ENCODE measurements around the gene DIP2C. TPM values are rescaled to one million over a fixed set of nuclear protein-coding genes. Genes with fewer than 3 reads are reported as not detected.
"Not testable (repeated sequence)": the region's sequence is repeated elsewhere in the genome, so short reads cannot be mapped to it uniquely, and the experiment has no call there.

The DIP2C gene
- total RNA-seq, 1 experiment from 2014 or later, result 11.0 TPM

GRCh38 chr10:597976-598375, 91.5 kb downstream of the DIP2C start (continued):
- TF ChIP-seq CBFB (CRISPR knock-in tag; IDR thresholded peaks at IDR 0.05; ENCODE audit: low read depth) (no peak), GTF2I (CRISPR knock-in tag; conservative IDR thresholded peaks at IDR 0.05) (no peak), RELA (CRISPR knock-in tag; IDR thresholded peaks at IDR 0.05; ENCODE audit: borderline replicate concordance) (no peak), E2F1 (CRISPR knock-in tag; IDR thresholded peaks at IDR 0.05) (no peak), SOX15 (CRISPR knock-in tag; IDR thresholded peaks at IDR 0.05) (no peak)

GRCh38 chr10:596725-597345, 92.6 kb downstream of the DIP2C start:
- DNase-seq (ENCODE audit: low spot score) (no peak), ATAC-seq (no peak)
- no peak overlapping the region for H3K4me3 Mint-ChIP-seq
- CTCF ChIA-PET, result no interaction called here
- POLR2A ChIA-PET, result no interaction called here
- no peaks in the 10 kb centered on the region for H3K9me3 Mint-ChIP-seq
- no peaks in the 10 kb centered on the region for H3K27me3 Mint-ChIP-seq (ENCODE audit: low read depth)
- peaks cover 23% of the 10 kb centered on the region for H3K4me1 Mint-ChIP-seq
- TF ChIP-seq USF2 (CRISPR knock-in tag; IDR thresholded peaks at IDR 0.05) (no peak), MLX (CRISPR knock-in tag; IDR thresholded peaks at IDR 0.05) (no peak)
- no peaks in the 10 kb centered on the region for H3K36me3 Mint-ChIP-seq
- no peak overlapping the region for H3K27ac Mint-ChIP-seq

- H3K36me3 Mint-ChIP-seq; DNase-seq (ENCODE audit: low spot score); POLR2A ChIA-PET; H3K4me3 Mint-ChIP-seq; ATAC-seq; H3K27ac Mint-ChIP-seq; H3K27me3 Mint-ChIP-seq (ENCODE audit: low read depth); H3K9me3 Mint-ChIP-seq: not testable (repeated sequence)
- peaks cover 29% of the 10 kb centered on the region for H3K4me1 Mint-ChIP-seq
- CTCF ChIA-PET, result interaction anchor here (1.0 kb wide), 1 partner anchor 85 kb away, joined by 4 read pairs; no protein-coding TSS in a partner anchor
Measured at GRCh38 chr10:596131-596530, 93.3 kb downstream of the DIP2C start.

- ATAC-seq (no peak), DNase-seq (ENCODE audit: low spot score) (no peak)
- H3K27me3 Mint-ChIP-seq (ENCODE audit: low read depth), result no peaks in the 10 kb centered on the region
- ChIA-PET POLR2A (no interaction called here), CTCF (interaction anchor here (0.6 to 1.0 kb wide), 2 partner anchors 84 to 182 kb away, joined by 3 to 4 read pairs; no protein-coding TSS in a partner anchor)
- no peaks in the 10 kb centered on the region for H3K9me3 Mint-ChIP-seq
- H3K36me3 Mint-ChIP-seq, result no peaks in the 10 kb centered on the region
- H3K27ac Mint-ChIP-seq, result no peak overlapping the region
- H3K4me3 Mint-ChIP-seq, result no peak overlapping the region
- TF ChIP-seq FOXK1 (CRISPR knock-in tag; IDR thresholded peaks at IDR 0.05), result no peak
- TF ChIP-seq HMGA2 (CRISPR knock-in tag; IDR thresholded peaks at IDR 0.05), result no peak
- TF ChIP-seq ATF6 (CRISPR knock-in tag; IDR thresholded peaks at IDR 0.05), result no peak
- TF ChIP-seq CBFB (CRISPR knock-in tag; IDR thresholded peaks at IDR 0.05; ENCODE audit: low read depth), result no peak
- no peak for TF ChIP-seq ATF1 (CRISPR knock-in tag; IDR thresholded peaks at IDR 0.05)
- no peak for TF ChIP-seq NFATC4 (CRISPR knock-in tag; IDR thresholded peaks at IDR 0.05)
- no peak for TF ChIP-seq ZBTB43 (CRISPR knock-in tag; IDR thresholded peaks at IDR 0.05)
- no peak for TF ChIP-seq USF2 (CRISPR knock-in tag; IDR thresholded peaks at IDR 0.05)
- H3K4me1 Mint-ChIP-seq, result peaks cover 29% of the 10 kb centered on the region
Measured at GRCh38 chr10:595473-595872, 94.0 kb downstream of the DIP2C start.

All from WTC11 (cell line).